Muscle layer of colon (tissue), 2 donors: ENCODE measurements around the gene MIER1.
"Not testable (repeated sequence)": the region's sequence is repeated elsewhere in the genome, so short reads cannot be mapped to it uniquely, and the experiment has no call there.

Source experiments
- H3K27ac ChIP-seq: one replicate; pipeline ENCODE4 v1.7.0; 2013; ENCODE audit warnings: low read depth, mild to moderate bottlenecking, low read length, moderate library complexity
- H3K27me3 ChIP-seq, 2 donors: one replicate each; pipeline ENCODE4 v1.7.0; 2013; ENCODE audit warnings: low read length in 2 of 2, mild to moderate bottlenecking in 2 of 2; ENCODE audit not compliant: insufficient read depth in 2 of 2, control insufficient read depth in 1 of 2
- H3K36me3 ChIP-seq: one replicate; pipeline ENCODE4 v1.7.0; 2013; ENCODE audit warnings: mild to moderate bottlenecking, low read length; ENCODE audit not compliant: insufficient read depth
- H3K4me1 ChIP-seq: one replicate; pipeline ENCODE4 v1.7.0; 2013; ENCODE audit warnings: mild to moderate bottlenecking, low read length; ENCODE audit not compliant: insufficient read depth
- H3K4me3 ChIP-seq, 2 donors: one replicate each; pipeline ENCODE4 v1.7.0; 2013; ENCODE audit warnings: low read length in 2 of 2, low read depth in 1 of 2, mild to moderate bottlenecking in 1 of 2, moderate library complexity in 1 of 2
- H3K9ac ChIP-seq: one replicate; pipeline ENCODE4 v1.7.0; 2013; ENCODE audit warnings: low read length
- H3K9me3 ChIP-seq: one replicate; pipeline ENCODE4 v1.7.0; 2013; ENCODE audit warnings: mild to moderate bottlenecking, low read length
- donor health status: abdominal sarcoma.
- donor health status: Adenocarcinoma of cecum.

The MIER1 gene

DNA sequence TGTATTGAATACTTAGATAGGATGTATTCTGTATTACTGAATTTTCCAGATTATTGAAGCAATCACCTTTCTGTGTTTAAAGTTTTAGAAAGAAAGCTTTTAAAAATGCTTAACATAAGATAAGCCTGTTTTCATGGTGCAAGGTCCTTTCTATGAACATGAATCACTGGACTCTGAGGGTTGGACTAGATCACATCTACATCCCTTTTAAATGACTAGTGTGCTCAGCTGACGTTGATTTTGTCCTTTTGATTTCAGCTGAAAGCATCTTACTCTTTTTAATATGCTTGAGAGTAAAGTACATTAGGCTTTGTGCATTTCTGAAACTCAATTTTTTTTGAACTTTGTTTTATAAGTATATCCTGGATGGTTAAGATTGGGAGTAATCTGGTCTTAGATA lies 16.2 kb downstream of the MIER1 start:
- H3K36me3 ChIP-seq = no peaks in the 10 kb centered on the region
- H3K27me3 ChIP-seq = no peaks in the 10 kb centered on the region
- H3K4me1 ChIP-seq = peaks cover 21% of the 10 kb centered on the region

DNA sequence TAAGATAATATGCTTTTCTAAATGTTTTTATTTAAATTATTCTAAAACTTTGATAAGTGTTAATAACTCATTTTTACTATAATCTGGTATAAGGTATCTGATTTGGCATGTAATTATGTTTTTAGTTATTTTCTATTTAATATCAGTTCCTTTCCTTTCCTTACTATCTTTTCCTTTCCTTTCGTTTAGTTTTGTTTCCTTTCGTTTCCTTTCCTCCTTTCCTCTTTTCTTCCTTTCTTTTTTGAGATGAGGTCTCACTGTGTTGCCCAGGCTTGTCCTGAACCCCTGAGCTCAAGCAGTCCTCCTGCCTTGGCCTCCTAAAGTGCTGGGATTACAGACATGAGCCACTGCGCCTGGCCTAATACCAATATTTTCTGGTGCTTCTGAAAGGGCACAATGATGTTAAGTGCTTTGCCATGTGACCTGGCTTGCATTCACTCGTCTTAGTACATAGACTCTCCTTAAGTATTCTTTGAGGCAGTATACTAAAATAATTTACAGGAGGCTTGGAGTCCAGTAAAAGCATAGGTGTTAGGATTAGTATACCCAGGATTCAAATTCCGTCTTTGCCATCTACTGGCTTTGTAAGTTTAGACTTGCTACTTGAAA lies 18.7 kb downstream of the MIER1 start:
- Histone ChIP-seq H3K27me3 (no peaks in the 10 kb centered on the region), H3K27ac (no peak overlapping the region), H3K4me1 (peaks cover 22% of the 10 kb centered on the region), H3K4me3 (no peak overlapping the region), H3K9me3 (no peaks in the 10 kb centered on the region), H3K9ac (no peak overlapping the region), H3K36me3 (peaks cover 25% of the 10 kb centered on the region)

More for the DNA sequence above, 16.2 kb downstream of the MIER1 start:
- no peaks in the 10 kb centered on the region for H3K9me3 ChIP-seq
- H3K9ac ChIP-seq = no peak overlapping the region
- H3K27ac ChIP-seq = no peak overlapping the region
- H3K4me3 ChIP-seq = no peak overlapping the region

DNA sequence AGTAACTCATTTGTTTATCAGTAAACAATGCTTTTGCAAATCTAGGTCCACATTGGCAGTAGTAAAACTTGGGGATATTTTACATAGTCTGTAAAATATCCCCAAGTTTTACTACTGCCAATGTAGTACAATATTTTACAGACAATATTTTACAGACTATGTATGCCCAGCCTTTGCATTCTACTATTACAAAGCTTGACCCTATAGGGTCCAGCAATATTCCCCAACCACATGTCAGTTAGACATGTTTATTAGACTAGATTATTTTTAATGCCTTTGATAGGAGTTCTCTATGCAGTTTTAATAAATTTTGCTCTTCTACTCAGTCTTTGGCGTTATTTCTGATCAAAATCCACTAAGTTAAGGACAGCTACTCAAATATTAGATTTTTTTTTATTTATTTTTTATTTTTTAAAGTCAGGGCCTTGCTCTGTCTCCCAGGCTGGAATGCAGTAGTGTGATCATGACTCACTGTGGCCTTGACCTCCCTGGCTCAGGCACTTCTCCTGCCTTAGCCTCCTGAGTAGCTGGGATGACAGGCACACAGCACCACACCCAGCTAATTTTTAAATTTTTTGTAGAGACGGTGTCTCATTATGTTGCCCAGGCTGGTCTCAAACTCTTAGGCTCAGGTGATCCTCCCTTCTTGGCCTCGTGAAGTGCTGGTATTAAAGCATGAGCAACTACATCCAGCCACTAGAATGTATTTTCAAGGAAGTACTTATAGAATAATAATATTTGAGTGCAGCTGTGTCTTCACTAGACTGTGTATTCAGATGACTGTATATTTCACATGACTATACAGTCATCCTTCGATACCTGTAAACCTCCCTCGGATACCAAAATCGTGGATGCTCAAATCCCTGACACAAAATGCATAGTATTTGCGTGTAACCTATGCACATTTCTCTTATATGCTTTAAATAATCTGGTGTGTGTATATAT lies 19.8 kb downstream of the MIER1 start:
- no peaks in the 10 kb centered on the region for H3K9me3 ChIP-seq
- H3K9ac ChIP-seq = no peak overlapping the region
- H3K4me1 ChIP-seq = peaks cover 15% of the 10 kb centered on the region
- no peak overlapping the region for H3K4me3 ChIP-seq
- H3K27ac ChIP-seq = no peak overlapping the region
- no peaks in the 10 kb centered on the region for H3K27me3 ChIP-seq
- H3K36me3 ChIP-seq = peaks cover 28% of the 10 kb centered on the region

DNA sequence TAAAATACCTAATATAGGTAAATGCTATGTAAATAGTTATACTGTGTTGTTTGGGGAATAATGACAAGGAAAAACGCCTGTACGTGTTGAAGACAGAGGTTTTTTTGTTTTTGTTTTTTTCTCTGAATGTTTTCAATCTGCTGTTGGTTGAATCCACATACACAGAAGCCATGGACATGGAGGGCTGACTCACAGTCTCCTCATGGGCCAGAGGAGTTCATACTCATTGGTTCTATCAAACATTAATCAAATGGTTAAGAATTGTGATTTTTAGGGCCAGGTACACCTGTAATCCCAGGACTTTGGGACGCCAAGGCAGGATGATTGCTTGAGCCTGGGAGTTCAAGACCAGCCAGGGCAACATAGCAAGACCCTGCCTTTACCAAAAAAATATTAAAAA lies 20.5 kb downstream of the MIER1 start:
- Histone ChIP-seq H3K9me3 (no peaks in the 10 kb centered on the region), H3K36me3 (peaks cover 28% of the 10 kb centered on the region), H3K27me3 (no peaks in the 10 kb centered on the region), H3K4me1 (peaks cover 13% of the 10 kb centered on the region), H3K4me3 (no peak overlapping the region), H3K9ac (no peak overlapping the region), H3K27ac (no peak overlapping the region)

DNA sequence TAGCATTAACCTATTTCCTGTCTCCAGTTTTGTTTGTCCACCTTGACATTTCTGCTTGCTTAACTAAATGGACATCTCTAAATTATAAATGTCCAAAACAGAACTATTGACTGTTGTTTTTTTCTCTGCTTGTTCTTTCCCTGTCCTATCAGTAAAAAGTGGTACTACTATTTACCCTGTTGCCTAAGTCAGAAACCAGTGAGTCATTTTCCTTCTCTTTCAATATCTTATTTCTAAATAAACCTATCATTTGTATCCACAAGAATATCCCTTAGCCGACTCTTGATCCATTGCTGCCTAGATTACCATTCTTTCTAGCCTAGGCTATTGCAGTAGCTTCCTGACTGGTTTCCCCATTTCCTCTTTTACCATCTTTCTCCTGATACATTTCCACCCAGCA lies 22.5 kb downstream of the MIER1 start:
- Histone ChIP-seq H3K27me3 (no peaks in the 10 kb centered on the region), H3K9me3 (no peaks in the 10 kb centered on the region), H3K27ac (no peak overlapping the region), H3K4me3 (no peak overlapping the region), H3K4me1 (peaks cover 13% of the 10 kb centered on the region), H3K9ac (no peak overlapping the region), H3K36me3 (peaks cover 28% of the 10 kb centered on the region)

DNA sequence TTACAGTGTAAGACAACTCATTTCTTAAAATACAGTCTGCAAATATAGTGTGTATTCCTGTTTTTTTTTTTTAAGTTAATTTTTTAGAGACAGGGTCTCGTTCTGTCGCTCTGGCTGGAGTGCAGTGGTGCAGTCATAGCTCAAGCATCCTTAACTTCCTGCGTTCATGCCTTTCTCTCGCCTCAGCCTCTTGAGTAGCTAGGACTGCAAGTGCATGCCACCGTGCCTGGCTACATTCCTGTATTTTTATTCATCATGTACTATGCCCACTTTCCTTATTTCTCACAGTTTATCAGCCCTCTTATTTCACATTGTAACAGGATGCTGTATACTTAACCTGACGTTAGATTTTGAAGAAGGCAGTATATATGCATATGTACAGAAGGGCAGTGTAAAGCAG lies 26.7 kb downstream of the MIER1 start:
- no peak overlapping the region for H3K9ac ChIP-seq
- H3K36me3 ChIP-seq = peaks cover 22% of the 10 kb centered on the region

DNA sequence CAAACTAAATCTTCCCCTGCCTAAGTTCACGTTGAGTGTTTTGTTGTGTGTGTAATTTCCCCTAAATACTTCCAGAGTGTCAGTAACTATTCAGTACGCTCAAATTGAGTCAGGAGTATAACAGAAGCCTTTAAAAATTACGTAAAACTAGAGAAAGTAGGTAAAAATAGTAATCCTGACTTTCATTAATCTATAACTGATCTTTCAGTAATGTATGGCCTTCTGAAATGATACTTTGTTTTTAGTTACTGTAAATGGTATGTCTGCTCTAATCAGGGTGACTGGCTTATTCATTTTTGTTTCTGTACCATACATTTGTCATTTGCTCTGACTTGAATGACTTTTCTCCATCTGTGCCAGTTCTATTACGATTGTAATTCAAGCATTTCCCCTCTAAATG lies 29.4 kb downstream of the MIER1 start:
- peaks cover 7% of the 10 kb centered on the region for H3K36me3 ChIP-seq
- H3K4me3 ChIP-seq = no peak overlapping the region
- H3K9me3 ChIP-seq = no peaks in the 10 kb centered on the region
- H3K27ac ChIP-seq = no peak overlapping the region
- H3K27me3 ChIP-seq = no peaks in the 10 kb centered on the region
- H3K4me1 ChIP-seq = no peaks in the 10 kb centered on the region
- no peak overlapping the region for H3K9ac ChIP-seq

More for the DNA sequence above, 26.7 kb downstream of the MIER1 start:
- Histone ChIP-seq H3K27me3 (no peaks in the 10 kb centered on the region), H3K27ac (no peak overlapping the region), H3K4me3 (no peak overlapping the region), H3K4me1 (peaks cover 7% of the 10 kb centered on the region), H3K9me3 (no peaks in the 10 kb centered on the region)

DNA sequence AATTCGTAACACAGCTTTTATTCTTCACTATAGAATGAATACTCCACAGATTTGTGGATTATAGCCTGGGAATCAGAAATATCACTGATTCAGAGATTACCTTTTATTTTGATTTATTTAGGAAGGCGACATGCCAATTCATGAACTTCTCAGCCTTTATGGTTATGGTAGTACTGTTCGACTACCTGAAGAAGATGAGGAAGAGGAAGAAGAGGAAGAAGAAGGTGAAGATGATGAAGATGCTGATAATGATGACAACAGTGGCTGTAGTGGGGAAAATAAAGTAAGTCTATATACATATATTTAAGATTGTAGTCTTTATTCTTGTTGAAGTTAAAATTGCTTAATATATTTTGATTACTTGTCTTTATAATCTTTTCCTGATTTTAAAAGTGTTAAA lies 33.1 kb downstream of the MIER1 start:
- Histone ChIP-seq H3K27ac (no peak overlapping the region), H3K9me3 (no peaks in the 10 kb centered on the region), H3K4me1 (no peaks in the 10 kb centered on the region), H3K36me3 (peaks cover 28% of the 10 kb centered on the region), H3K27me3 (no peaks in the 10 kb centered on the region), H3K9ac (no peak overlapping the region), H3K4me3 (no peak overlapping the region)

DNA sequence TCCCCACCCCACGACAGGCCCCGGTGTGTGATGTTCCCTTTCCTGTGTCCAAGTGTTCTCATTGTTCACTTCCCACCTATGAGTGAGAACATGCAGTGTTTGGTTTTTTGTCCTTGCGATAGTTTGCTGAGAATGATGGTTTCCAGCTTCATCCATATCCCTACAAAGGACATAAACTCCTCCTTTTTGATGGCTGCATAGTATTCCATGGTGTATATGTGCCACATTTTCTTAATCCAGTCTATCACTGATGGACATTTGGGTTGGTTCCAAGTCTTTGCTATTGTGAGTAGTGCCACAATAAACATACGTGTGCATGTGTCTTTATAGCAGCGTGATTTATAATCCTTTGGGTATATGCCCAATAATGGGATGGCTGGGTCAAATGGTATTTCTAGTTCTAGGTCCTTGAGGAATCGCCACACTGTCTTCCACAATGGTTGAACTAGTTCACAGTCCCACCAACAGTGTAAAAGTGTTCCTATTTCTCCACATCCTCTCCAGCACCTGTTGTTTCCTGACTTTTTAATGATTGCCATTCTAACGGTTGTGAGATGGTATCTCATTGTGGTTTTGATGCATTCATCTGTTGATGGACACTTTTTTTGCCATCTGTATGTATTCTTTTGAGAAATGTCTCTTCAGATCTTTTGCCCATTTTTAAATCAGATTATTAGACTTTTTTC lies 41.5 kb downstream of the MIER1 start:
- not testable (repeated sequence) for H3K9me3 ChIP-seq, H3K4me1 ChIP-seq, H3K4me3 ChIP-seq, H3K27me3 ChIP-seq, H3K9ac ChIP-seq, H3K27ac ChIP-seq
- peaks cover 36% of the 10 kb centered on the region for H3K36me3 ChIP-seq

DNA sequence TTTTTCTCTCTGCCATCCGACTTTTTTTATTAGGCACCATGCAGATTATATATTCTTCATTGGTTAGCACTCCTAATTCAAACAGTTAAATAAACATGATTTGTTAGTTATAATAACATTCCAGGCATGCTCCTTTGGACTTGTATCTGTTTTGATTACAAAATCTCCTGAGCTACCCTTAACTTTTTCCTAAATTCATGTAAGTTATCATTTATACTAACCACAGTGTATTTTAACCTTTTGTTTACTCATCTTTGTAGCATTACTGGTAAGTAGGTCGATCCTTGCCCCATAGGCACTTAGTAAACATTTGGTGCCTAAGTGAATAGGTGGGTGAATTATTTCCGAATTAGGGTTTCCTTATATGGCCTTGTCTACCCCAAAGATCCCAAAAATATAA lies 43.8 kb downstream of the MIER1 start:
- Histone ChIP-seq H3K36me3 (peaks cover 28% of the 10 kb centered on the region), H3K27me3 (no peaks in the 10 kb centered on the region), H3K4me3 (no peak overlapping the region), H3K9ac (no peak overlapping the region), H3K27ac (no peak overlapping the region), H3K4me1 (no peaks in the 10 kb centered on the region), H3K9me3 (no peaks in the 10 kb centered on the region)

DNA sequence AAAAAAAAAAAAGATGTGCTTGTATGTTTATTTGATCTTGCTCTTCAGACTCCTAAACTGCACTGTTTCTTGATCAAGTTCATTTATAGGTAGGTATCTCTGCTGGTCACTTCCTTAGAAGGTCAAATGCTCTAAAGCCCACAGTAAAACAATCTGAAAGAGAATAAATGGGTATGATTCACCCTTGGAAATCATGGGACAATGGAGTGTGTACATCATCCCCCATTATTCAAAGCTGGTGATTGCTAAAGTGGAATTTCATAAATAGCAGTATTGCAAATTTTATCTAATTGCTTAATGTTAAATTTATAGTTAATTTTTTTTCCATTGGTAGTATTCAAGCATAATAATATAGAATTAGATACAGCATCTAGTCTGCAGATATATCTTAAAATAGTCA lies 53.4 kb downstream of the MIER1 start:
- no peak overlapping the region for H3K27ac ChIP-seq
- H3K9ac ChIP-seq = no peak overlapping the region
- no peaks in the 10 kb centered on the region for H3K27me3 ChIP-seq
- H3K9me3 ChIP-seq = no peaks in the 10 kb centered on the region
- no peak overlapping the region for H3K4me3 ChIP-seq
- H3K4me1 ChIP-seq = peaks cover 16% of the 10 kb centered on the region
- peaks cover 38% of the 10 kb centered on the region for H3K36me3 ChIP-seq
